ENCODE data around the gene CCNY.

CCNY gene

DNA sequence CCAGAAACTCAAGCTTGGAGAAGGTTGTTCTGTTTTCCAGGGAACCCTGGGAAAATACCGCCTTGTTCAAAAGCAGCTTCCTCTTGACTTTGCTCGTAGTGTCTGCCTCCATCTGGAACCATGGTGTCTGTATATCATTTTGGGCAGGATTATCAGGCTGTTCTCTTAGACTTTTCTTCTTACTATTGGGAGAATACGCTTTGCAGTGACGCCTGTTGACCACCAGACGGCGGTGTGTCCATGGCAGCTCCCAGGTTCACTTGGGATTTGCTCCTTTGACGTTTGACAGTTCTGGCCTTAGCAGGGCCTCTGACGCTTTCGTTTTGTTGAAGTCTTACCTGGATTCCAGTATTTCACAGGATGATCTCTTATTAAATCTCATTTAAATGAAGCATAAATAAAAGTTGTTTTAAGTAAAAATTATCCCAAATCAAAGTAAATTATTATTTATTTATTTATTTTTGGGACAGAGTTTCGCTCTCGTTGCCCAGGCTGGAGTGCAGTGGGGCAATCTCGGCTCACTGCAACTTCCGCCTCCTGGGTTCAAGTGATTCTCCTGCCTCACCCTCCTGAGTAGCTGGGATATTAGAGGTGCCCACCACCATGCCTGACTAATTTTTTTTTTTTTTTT is 227.1 kb downstream of the CCNY start:
- Histone ChIP-seq H3K9me2 (replicated peaks; ENCODE audit: insufficient read depth, low read length) (no peaks in the 10 kb centered on the region), H3K4me3 (ENCODE audit: low read length) (no peak overlapping the region), H3K79me2 (ENCODE audit: low read length) (no peaks in the 10 kb centered on the region), H3K9ac (ENCODE audit: low read length) (no peak overlapping the region), H3K9me3 (replicated peaks; ENCODE audit: insufficient read depth, low read length) (no peaks in the 10 kb centered on the region), H3K36me3 (replicated peaks; ENCODE audit: insufficient read depth, low read length) (no peaks in the 10 kb centered on the region), H3F3A (ENCODE audit: insufficient read depth, low read length) (no peaks in the 10 kb centered on the region), H3K27me3 (replicated peaks; ENCODE audit: insufficient read depth, low read length) (no peaks in the 10 kb centered on the region), H3K27ac (ENCODE audit: low read length) (no peak overlapping the region), H3K4me2 (ENCODE audit: low read depth, low read length) (no peak overlapping the region), H3K4me1 (ENCODE audit: low read length) (no peaks in the 10 kb centered on the region), H4K20me1 (ENCODE audit: insufficient read depth, low read length) (no peaks in the 10 kb centered on the region), H2AFZ (ENCODE audit: low read length) (no peak overlapping the region)
- DNase-seq: peak; percentile 53
- no peak for TF ChIP-seq EZH2phosphoT487 (IDR thresholded peaks at IDR 0.05; ENCODE audit: low read length)
- TF ChIP-seq, protein P1, sequence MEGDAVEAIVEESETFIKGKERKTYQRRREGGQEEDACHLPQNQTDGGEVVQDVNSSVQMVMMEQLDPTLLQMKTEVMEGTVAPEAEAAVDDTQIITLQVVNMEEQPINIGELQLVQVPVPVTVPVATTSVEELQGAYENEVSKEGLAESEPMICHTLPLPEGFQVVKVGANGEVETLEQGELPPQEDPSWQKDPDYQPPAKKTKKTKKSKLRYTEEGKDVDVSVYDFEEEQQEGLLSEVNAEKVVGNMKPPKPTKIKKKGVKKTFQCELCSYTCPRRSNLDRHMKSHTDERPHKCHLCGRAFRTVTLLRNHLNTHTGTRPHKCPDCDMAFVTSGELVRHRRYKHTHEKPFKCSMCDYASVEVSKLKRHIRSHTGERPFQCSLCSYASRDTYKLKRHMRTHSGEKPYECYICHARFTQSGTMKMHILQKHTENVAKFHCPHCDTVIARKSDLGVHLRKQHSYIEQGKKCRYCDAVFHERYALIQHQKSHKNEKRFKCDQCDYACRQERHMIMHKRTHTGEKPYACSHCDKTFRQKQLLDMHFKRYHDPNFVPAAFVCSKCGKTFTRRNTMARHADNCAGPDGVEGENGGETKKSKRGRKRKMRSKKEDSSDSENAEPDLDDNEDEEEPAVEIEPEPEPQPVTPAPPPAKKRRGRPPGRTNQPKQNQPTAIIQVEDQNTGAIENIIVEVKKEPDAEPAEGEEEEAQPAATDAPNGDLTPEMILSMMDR (IDR thresholded peaks at IDR 0.05; ENCODE audit: low read length): peak; percentile 97

DNA sequence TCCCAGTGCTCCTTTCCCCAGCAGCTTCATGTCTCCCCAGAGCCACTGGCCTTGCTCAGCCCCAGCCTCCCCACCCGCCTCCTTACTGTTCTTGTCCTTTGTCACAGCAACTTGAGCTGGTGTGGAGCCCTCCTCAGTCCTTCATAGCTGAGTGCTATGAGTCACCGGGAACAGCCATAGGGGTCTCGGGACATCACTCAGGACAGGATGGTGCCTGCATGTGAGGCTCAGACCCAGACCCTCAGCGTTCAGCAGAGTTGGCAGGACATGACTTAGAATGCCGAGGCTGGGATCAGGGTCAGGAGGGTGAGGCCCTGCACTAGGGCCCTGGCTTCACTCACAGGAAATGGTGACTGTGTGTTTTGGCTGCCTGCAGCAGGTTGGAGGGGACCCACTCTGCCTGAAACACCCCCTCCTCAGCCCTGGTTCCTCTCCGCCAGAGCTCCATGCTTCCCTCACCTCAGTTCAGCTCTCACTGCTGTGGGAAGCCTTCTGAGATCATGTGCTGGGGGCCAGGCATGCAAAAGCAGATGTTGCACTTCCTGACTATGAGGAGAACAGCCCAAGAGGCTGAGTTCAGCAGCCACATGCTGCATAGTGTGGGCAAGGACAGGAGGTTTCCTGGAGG is 228.1 kb downstream of the CCNY start:
- H3K4me3 ChIP-seq (ENCODE audit: low read length): no peak overlapping the region
- H3K27me3 ChIP-seq (replicated peaks; ENCODE audit: insufficient read depth, low read length): no peaks in the 10 kb centered on the region
- no peaks in the 10 kb centered on the region for H3K36me3 ChIP-seq (replicated peaks; ENCODE audit: insufficient read depth, low read length)
- H3K9ac ChIP-seq (ENCODE audit: low read length): no peak overlapping the region
- H3K9me3 ChIP-seq (replicated peaks; ENCODE audit: insufficient read depth, low read length): no peaks in the 10 kb centered on the region
- H2AFZ ChIP-seq (ENCODE audit: low read length): no peak overlapping the region
- H3K4me2 ChIP-seq (ENCODE audit: low read depth, low read length): no peak overlapping the region
- TF ChIP-seq, protein P1 (IDR thresholded peaks at IDR 0.05; ENCODE audit: low read length): no peak
- no peak for TF ChIP-seq EZH2 (optimal IDR thresholded peaks at IDR 0.05; ENCODE audit: low read depth, low read length)
- TF ChIP-seq EZH2phosphoT487 (IDR thresholded peaks at IDR 0.05; ENCODE audit: low read length): no peak
- H3K9me2 ChIP-seq (replicated peaks; ENCODE audit: insufficient read depth, low read length): no peaks in the 10 kb centered on the region
- H3K79me2 ChIP-seq (ENCODE audit: low read length): no peaks in the 10 kb centered on the region
- H4K20me1 ChIP-seq (ENCODE audit: insufficient read depth, low read length): no peaks in the 10 kb centered on the region
- no peaks in the 10 kb centered on the region for H3K4me1 ChIP-seq (ENCODE audit: low read length)
- no peaks in the 10 kb centered on the region for H3F3A ChIP-seq (ENCODE audit: insufficient read depth, low read length)
- DNase-seq: no peak
- no peak overlapping the region for H3K27ac ChIP-seq (ENCODE audit: low read length)

DNA sequence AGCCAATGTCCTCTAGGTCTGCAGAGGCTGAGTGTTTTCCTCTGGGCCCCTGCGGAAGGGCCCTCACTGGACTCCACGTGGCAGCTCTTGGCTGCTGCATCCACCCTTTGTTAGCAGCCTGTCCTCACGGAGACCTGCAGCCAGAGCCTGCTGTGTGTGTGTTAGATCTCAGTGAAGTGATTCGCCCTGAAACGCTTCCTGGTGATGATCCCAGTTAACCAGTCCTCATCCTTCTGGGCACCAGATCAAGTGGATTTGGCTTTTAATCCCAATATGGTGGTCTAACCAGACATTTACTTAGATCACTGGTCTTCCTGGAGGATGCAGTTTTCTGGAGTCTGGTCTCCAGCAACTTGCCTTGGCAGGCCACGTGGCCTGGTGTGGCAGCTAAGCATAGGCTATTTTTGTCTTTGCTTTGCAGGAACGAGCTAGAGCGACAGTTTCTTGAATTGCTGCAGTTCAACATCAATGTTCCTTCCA is 229.3 kb downstream of the CCNY start:
- no peaks in the 10 kb centered on the region for H3K9me2 ChIP-seq (replicated peaks; ENCODE audit: insufficient read depth, low read length)
- no peak overlapping the region for H3K27ac ChIP-seq (ENCODE audit: low read length)
- no peak for DNase-seq
- H3F3A ChIP-seq (ENCODE audit: insufficient read depth, low read length): no peaks in the 10 kb centered on the region
- H3K36me3 ChIP-seq (replicated peaks; ENCODE audit: insufficient read depth, low read length): no peaks in the 10 kb centered on the region
- TF ChIP-seq EZH2 (optimal IDR thresholded peaks at IDR 0.05; ENCODE audit: low read depth, low read length) (no peak), EZH2phosphoT487 (IDR thresholded peaks at IDR 0.05; ENCODE audit: low read length) (no peak)
- TF ChIP-seq, protein P1 (IDR thresholded peaks at IDR 0.05; ENCODE audit: low read length): no peak
- H4K20me1 ChIP-seq (ENCODE audit: insufficient read depth, low read length): no peaks in the 10 kb centered on the region
- no peaks in the 10 kb centered on the region for H3K27me3 ChIP-seq (replicated peaks; ENCODE audit: insufficient read depth, low read length)
- no peaks in the 10 kb centered on the region for H3K79me2 ChIP-seq (ENCODE audit: low read length)
- H3K4me3 ChIP-seq (ENCODE audit: low read length): no peak overlapping the region
- H3K4me1 ChIP-seq (ENCODE audit: low read length): no peaks in the 10 kb centered on the region
- no peak overlapping the region for H3K9ac ChIP-seq (ENCODE audit: low read length)
- H2AFZ ChIP-seq (ENCODE audit: low read length): no peak overlapping the region
- no peaks in the 10 kb centered on the region for H3K9me3 ChIP-seq (replicated peaks; ENCODE audit: insufficient read depth, low read length)
- no peak overlapping the region for H3K4me2 ChIP-seq (ENCODE audit: low read depth, low read length)

All from MM.1S (cell line).